ENCODE results near the gene DHDH. TPM values are rescaled to one million over a fixed set of nuclear protein-coding genes. Genes with fewer than 3 reads are reported as not detected.

Gene DHDH
- total RNA-seq, 6 experiments from 2014 or later = 0.29 TPM; not detected in 5

DNA sequence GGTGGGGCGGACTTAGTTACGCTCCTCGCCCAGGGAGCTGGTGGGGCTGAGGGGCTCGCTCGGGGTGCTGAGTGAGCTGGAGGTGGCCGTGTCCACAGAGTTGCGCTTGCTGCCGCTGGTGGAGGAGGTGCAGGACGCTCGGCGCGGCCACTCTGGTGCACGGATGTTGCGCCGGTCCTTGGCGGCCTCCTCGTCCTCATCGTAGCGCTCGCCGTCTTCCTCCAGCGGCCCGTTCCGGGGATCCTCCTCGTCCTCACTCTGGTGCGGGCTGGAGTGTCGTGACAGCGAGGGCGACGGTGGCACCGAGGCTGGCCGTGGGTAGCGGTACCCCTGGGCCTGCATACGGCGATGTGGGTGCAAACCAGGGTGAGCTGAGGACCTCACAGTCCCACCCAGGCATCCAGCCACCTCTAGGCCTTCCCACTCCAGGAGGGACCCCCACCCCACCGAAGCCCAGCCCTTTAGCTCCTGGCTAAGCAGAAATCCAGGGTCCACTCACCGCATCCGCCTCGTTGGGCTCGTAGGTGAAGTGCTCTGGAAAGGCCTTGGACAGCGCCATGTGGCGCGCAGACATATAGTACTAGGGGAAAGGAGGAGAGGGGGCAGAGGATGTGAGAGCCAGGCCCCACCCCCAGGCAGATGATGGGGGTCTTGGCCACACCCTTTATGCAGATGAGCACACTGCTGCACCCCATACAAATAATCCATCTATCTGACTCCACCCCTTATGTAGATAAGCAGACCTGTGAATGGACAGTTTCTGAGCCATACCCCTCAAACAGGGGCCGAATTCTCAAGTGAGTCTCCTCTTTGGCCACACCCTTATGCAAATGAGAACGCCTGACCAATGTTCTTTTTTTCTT lies 36.0 kb downstream of the DHDH start:
- Histone ChIP-seq H3K27me3 (no peaks in the 10 kb centered on the region), H3K4me1 (peaks cover 0 to 11% (median 0%) of the 10 kb centered on the region in 4 donors), H3K9me3 (no peaks in the 10 kb centered on the region), H3K36me3 (peaks cover 0 to 48% (median 5%) of the 10 kb centered on the region in 4 donors), H3K4me3 (no peak overlapping the region), H3K27ac (peak overlapping the region in 1 of 3 donors; percentile 99)
- peak; percentile 4 for TF ChIP-seq POLR2A (IDR thresholded peaks at IDR 0.05)
- TF ChIP-seq, protein P1, sequence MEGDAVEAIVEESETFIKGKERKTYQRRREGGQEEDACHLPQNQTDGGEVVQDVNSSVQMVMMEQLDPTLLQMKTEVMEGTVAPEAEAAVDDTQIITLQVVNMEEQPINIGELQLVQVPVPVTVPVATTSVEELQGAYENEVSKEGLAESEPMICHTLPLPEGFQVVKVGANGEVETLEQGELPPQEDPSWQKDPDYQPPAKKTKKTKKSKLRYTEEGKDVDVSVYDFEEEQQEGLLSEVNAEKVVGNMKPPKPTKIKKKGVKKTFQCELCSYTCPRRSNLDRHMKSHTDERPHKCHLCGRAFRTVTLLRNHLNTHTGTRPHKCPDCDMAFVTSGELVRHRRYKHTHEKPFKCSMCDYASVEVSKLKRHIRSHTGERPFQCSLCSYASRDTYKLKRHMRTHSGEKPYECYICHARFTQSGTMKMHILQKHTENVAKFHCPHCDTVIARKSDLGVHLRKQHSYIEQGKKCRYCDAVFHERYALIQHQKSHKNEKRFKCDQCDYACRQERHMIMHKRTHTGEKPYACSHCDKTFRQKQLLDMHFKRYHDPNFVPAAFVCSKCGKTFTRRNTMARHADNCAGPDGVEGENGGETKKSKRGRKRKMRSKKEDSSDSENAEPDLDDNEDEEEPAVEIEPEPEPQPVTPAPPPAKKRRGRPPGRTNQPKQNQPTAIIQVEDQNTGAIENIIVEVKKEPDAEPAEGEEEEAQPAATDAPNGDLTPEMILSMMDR (IDR thresholded peaks at IDR 0.05) = no peak
- WGBS (ENCODE audit: insufficient coverage, low coverage, low lambda C conversion rate, missing lambda C conversion rate) = 86% methylated on average over 12 of the region's 45 CpGs
- intact Hi-C loops (cut with DNase I) = loop anchor here in 1 of 2 donors (10.0 kb wide), 1 partner anchor 65 kb away; the partner anchor contains the start of gene NUCB1
- ATAC-seq (no peak), DNase-seq (peak in 1 of 3 donors; percentile 43)

DNA sequence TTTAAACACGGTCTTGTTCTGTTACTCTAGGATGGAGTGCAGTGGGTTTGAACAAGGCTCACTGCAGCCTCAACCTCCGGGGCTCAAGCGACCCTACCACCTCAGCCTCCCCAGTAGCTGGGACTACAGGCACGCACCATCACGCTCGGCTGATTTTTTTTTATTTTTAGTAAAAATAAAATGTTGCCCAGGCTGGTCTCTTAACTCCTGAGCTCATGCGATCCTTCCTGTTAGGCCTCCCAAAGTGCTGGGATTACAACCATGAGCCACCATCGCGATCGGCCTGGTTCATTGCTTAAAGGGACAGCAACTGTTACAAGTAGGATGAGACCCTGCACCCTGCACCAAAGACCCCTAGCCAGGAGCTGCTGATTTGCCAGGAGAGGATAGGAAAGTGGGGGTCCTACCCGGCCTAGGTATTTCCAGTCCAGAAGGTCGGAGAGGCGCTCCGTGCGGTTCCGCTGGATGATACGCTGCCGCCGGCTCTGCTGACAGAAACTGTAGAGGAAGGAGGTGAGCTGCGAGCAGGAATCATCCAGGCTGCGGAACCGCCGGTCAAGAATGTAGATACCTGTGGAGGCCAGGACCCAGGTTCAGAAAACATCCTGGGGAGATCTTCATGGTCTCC lies 36.8 kb downstream of the DHDH start:
- no peak for ATAC-seq
- TF ChIP-seq, protein P1 (IDR thresholded peaks at IDR 0.05) = no peak
- TF ChIP-seq POLR2A (IDR thresholded peaks at IDR 0.05) = no peak
- H3K9me3 ChIP-seq = no peaks in the 10 kb centered on the region
- peaks cover 0 to 11% (median 0%) of the 10 kb centered on the region in 4 donors for H3K4me1 ChIP-seq
- intact Hi-C loops (cut with DNase I) = no loop called here
- DNase-seq = peak in 1 of 3 donors; percentile 34
- no peak overlapping the region for H3K4me3 ChIP-seq
- WGBS (ENCODE audit: insufficient coverage, low coverage, low lambda C conversion rate, missing lambda C conversion rate) = 80% methylated on average over 10 of the region's 23 CpGs
- peaks cover 0 to 50% (median 5%) of the 10 kb centered on the region in 4 donors for H3K36me3 ChIP-seq
- H3K27ac ChIP-seq = no peak overlapping the region
- no peaks in the 10 kb centered on the region for H3K27me3 ChIP-seq

DNA sequence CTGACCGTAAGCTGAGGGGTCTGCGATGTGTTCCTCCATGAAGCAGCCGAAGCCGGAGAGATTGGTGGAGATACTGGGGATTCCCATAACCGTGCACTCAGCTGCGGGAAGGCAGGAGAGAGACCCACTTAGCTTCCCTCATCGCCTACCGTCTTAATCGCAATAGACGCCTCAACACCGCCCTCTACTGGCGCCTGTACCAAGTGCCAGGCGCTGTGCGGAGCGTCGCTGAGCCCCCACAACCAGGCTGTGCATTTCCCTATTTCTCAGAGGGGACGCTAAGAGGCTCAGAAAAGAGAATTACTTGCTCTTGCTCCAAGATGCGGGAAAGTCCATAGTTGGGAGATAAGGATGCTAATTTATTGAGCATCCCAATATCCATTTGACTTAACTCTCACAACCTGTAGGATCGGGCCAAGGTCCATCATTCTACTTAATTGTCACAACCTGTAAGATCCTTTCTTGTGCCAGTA lies 37.5 kb downstream of the DHDH start:
- TF ChIP-seq, protein P1 (IDR thresholded peaks at IDR 0.05) = peak; percentile 88 to 97 (median 91)
- no peak for TF ChIP-seq POLR2A (IDR thresholded peaks at IDR 0.05)
- ATAC-seq = peak; percentile 20 to 69 (median 46)
- Histone ChIP-seq H3K36me3 (peaks cover 0 to 44% (median 3%) of the 10 kb centered on the region in 4 donors), H3K9me3 (no peaks in the 10 kb centered on the region), H3K27ac (no peak overlapping the region), H3K27me3 (no peaks in the 10 kb centered on the region), H3K4me3 (no peak overlapping the region), H3K4me1 (peaks cover 0 to 11% (median 0%) of the 10 kb centered on the region in 4 donors)
- intact Hi-C loops (cut with DNase I) = no loop called here
- WGBS (ENCODE audit: insufficient coverage, low coverage, low lambda C conversion rate, missing lambda C conversion rate) = 1% methylated on average over 11 of the region's 19 CpGs
- peak; percentile 74 to 84 (median 78) for DNase-seq

DNA sequence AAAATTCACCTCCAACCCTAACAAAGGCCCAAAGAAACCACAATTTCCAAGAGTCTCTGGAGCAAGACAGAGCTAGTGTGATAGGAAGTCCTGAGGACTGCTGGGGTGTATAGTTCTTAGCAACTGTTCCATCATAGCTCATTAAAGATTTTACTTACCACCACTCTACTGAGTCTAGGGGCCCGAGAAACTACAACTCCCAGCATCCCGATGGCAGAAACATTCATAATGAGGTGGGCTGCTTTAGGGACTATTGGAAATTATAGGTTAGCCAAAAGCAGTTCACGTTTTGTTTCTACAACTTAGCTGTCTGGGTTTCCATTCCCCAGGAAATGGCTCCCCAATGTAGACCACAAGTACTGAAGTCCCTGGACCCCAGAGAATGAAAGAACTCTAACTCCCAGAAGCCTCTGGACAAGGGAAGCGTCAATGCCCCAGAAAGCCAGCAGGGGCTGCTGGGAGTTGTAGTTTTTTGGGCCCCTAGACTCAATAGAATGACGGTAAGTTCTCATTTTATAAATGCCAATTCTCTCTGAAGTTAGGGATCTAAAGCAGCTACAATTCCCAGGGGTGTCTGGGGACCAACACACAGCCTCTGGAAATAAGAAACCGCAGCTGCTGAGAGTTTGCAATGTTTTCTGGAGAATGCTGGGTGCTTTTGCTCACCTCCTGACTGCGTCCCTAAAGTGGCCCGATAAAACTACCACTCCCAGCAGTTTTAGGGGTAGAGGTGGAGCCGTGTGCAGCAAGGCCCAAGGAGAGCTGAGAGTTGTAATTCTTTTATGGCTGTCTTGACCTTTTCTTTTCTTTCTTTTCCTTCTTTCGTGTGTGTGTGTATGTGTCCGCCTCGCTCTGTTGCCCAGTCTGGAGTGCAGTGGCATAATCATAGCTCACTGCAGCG lies 42.7 kb downstream of the DHDH start:
- H3K9me3 ChIP-seq = no peaks in the 10 kb centered on the region
- TF ChIP-seq, protein P1 (IDR thresholded peaks at IDR 0.05) = no peak
- no peak for TF ChIP-seq POLR2A (IDR thresholded peaks at IDR 0.05)
- H3K27me3 ChIP-seq = no peaks in the 10 kb centered on the region
- WGBS (ENCODE audit: insufficient coverage, low coverage, low lambda C conversion rate, missing lambda C conversion rate) = 89% methylated on average over 10 of the region's 13 CpGs
- peaks cover 0 to 34% (median 3%) of the 10 kb centered on the region in 4 donors for H3K36me3 ChIP-seq
- ATAC-seq = peak in 2 of 4 donors; percentile 29 to 43
- no peaks in the 10 kb centered on the region for H3K4me1 ChIP-seq
- intact Hi-C loops (cut with DNase I) = no loop called here
- H3K4me3 ChIP-seq = no peak overlapping the region
- DNase-seq = no peak
- no peak overlapping the region for H3K27ac ChIP-seq
